Retinal pigment epithelial cell (primary cell): ENCODE data around the gene BPI.

Experiments
- DNase-seq: peaks from one replicate; pipeline ENCODE4 v3.0.0-alpha.2; 2010; ENCODE audit warnings: low read depth
- H3K4me3 ChIP-seq: 2 replicates; pipeline ENCODE4 v1.5.1; 2011; ENCODE audit warnings: mild to moderate bottlenecking, low read length, control low read depth, moderate library complexity
- CTCF ChIP-seq: conservative IDR thresholded peaks from 2 replicates; pipeline ENCODE4 v1.5.1; 2011; ENCODE audit warnings: low read depth, low read length, control low read depth, inconsistent platforms

BPI gene

GRCh38 chr20:38269715-38270114 is 34.2 kb upstream of the BPI start:
- no peak for TF ChIP-seq CTCF
- DNase-seq, result no peak
- no peak overlapping the region for H3K4me3 ChIP-seq

GRCh38 chr20:38270869-38271605 is 32.9 kb upstream of the BPI start:
- H3K4me3 ChIP-seq, result no peak overlapping the region
- no peak for TF ChIP-seq CTCF
- DNase-seq, result peak; percentile 66

GRCh38 chr20:38271608-38272120 is 32.3 kb upstream of the BPI start:
- no peak for DNase-seq
- TF ChIP-seq CTCF, result no peak
- no peak overlapping the region for H3K4me3 ChIP-seq

- TF ChIP-seq CTCF, result no peak
- DNase-seq, result no peak
- no peak overlapping the region for H3K4me3 ChIP-seq
Measured at GRCh38 chr20:38272398-38272797, 31.6 kb upstream of the BPI start.

- no peak for TF ChIP-seq CTCF
- DNase-seq, result no peak
- H3K4me3 ChIP-seq, result no peak overlapping the region
Measured at GRCh38 chr20:38272961-38273360, 31.0 kb upstream of the BPI start.

- no peak overlapping the region for H3K4me3 ChIP-seq
- no peak for TF ChIP-seq CTCF
- no peak for DNase-seq
Measured at GRCh38 chr20:38275815-38276550, 28.0 kb upstream of the BPI start.

- H3K4me3 ChIP-seq, result no peak overlapping the region
- TF ChIP-seq CTCF, result no peak
- no peak for DNase-seq
Measured at GRCh38 chr20:38277285-38277684, 26.7 kb upstream of the BPI start.
